Chondrocyte (in vitro differentiated cells): Measurements from ENCODE around the gene FAM222A. TPM values are rescaled to one million over a fixed set of nuclear protein-coding genes. Genes with fewer than 3 reads are reported as not detected.

Source experiments
- DNase-seq: peaks from one replicate; pipeline ENCODE4 v3.0.0; 2021; ENCODE audit warnings: mixed read lengths, low spot score
- H3K27ac Mint-ChIP-seq: one replicate; pipeline ENCODE4 v1.8.0; 2021; ENCODE audit warnings: mild to moderate bottlenecking, moderate library complexity, mixed read lengths; ENCODE audit not compliant: unreplicated experiment
- H3K27me3 Mint-ChIP-seq: 2 replicates; pipeline ENCODE4 v1.8.0; 2021; ENCODE audit warnings: low read depth, mixed read lengths
- H3K36me3 Mint-ChIP-seq: 2 replicates; pipeline ENCODE4 v1.8.0; 2021; ENCODE audit warnings: low read depth, mixed read lengths
- H3K4me1 Mint-ChIP-seq: 2 replicates; pipeline ENCODE4 v1.8.0; 2021; ENCODE audit warnings: low read depth, mild to moderate bottlenecking, mixed read lengths
- H3K4me3 Mint-ChIP-seq: one replicate; pipeline ENCODE4 v1.8.0; 2021; ENCODE audit warnings: mild to moderate bottlenecking, moderate library complexity, mixed read lengths; ENCODE audit not compliant: unreplicated experiment
- H3K9me3 Mint-ChIP-seq: 2 replicates; pipeline ENCODE4 v1.8.0; 2021; ENCODE audit warnings: low read depth, mixed read lengths
- CTCF ChIP-seq: fragments of 200-600 bp; sonication (generic); IDR thresholded peaks from 2 replicates; pipeline ENCODE4 v1.5.0; 2021; ENCODE audit warnings: antibody characterized with exemption, mild to moderate bottlenecking, moderate library complexity
- total RNA-seq: library from RNA; stranded (reverse); gene quantifications from 3 replicates; pipeline ENCODE4 v1.2.1, GENCODE V29; 2021

FAM222A gene
- total RNA-seq, 1 donor from 2014 or later, result 1.0 TPM

- Mint-ChIP-seq H3K4me1 (peaks cover 2% of the 10 kb centered on the region), H3K36me3 (peaks cover 3% of the 10 kb centered on the region), H3K27ac (no peak overlapping the region), H3K4me3 (no peak overlapping the region), H3K9me3 (peaks cover 4% of the 10 kb centered on the region), H3K27me3 (no peaks in the 10 kb centered on the region)
- DNase-seq, result peak; percentile 40
- TF ChIP-seq CTCF, result no peak
Observed at GRCh38 chr12:109762673-109763191, 49.1 kb downstream of the FAM222A start.

DNA sequence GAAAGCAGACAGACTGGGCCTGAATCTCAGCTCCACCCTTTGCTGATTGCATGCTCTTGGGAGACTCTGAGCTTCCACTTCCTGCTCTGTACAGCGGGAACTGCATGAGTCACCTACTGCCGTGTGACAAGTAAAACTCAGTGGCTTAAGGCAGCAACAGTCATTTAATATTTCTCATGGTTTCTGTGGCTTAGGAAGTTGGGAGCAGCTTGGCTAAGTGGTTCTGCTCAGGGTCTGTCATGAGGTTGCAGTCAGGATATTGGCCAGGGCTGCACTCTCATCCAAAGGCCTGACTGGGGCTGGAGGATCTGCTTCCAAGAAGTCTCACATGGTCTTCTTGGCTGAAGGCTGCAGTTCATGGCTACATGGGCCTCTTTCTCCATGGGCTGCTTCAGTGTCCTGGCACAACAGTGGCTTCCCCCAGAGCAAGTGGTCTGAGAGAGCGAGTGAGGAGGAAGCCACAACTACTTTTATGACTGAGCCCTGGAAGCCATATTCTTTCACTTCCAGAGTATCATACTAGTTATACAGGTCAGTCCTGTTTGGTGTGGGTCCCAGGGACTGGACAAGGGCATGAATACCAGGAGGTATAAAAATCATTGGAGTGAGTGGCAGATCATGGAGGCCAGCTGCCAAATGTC, 49.7 kb downstream of the FAM222A start:
- peaks cover 2% of the 10 kb centered on the region for H3K4me1 Mint-ChIP-seq
- no peak for TF ChIP-seq CTCF
- no peak overlapping the region for H3K4me3 Mint-ChIP-seq
- peak; percentile 18 for DNase-seq
- H3K36me3 Mint-ChIP-seq, result peaks cover 3% of the 10 kb centered on the region
- no peak overlapping the region for H3K27ac Mint-ChIP-seq
- no peaks in the 10 kb centered on the region for H3K27me3 Mint-ChIP-seq
- peaks cover 4% of the 10 kb centered on the region for H3K9me3 Mint-ChIP-seq

- H3K27ac Mint-ChIP-seq, result no peak overlapping the region
- peaks cover 2% of the 10 kb centered on the region for H3K4me1 Mint-ChIP-seq
- H3K36me3 Mint-ChIP-seq, result peaks cover 3% of the 10 kb centered on the region
- TF ChIP-seq CTCF, result peak; percentile 22
- DNase-seq, result no peak
- peaks cover 4% of the 10 kb centered on the region for H3K9me3 Mint-ChIP-seq
- no peak overlapping the region for H3K4me3 Mint-ChIP-seq
- H3K27me3 Mint-ChIP-seq, result no peaks in the 10 kb centered on the region
Observed at GRCh38 chr12:109764123-109764522, 50.5 kb downstream of the FAM222A start.

- peaks cover 2% of the 10 kb centered on the region for H3K4me1 Mint-ChIP-seq
- DNase-seq, result peak; percentile 79
- H3K27me3 Mint-ChIP-seq, result no peaks in the 10 kb centered on the region
- peaks cover 4% of the 10 kb centered on the region for H3K9me3 Mint-ChIP-seq
- no peak overlapping the region for H3K4me3 Mint-ChIP-seq
- H3K36me3 Mint-ChIP-seq, result peaks cover 3% of the 10 kb centered on the region
- TF ChIP-seq CTCF, result no peak
- H3K27ac Mint-ChIP-seq, result no peak overlapping the region
Observed at GRCh38 chr12:109764776-109765445, 51.3 kb downstream of the FAM222A start.

DNA sequence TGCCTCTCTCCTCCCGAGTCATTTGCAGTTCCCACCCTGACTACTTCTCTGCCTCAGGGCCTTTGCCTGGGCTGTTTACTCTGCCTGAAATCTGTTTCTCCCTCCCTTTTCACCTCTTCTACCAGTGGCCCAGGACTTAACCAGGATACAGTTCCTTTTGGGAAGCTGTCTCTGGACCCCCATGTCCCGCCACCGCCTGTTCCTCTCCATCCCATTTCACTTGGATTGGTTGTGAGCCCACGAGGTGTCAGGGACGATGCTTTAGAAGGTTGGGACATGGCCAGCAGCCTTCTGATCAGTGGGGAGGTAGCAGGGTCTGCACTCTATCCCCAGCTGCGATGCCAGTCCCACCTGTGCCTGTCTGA, 51.8 kb downstream of the FAM222A start:
- Mint-ChIP-seq H3K9me3 (peaks cover 4% of the 10 kb centered on the region), H3K4me3 (no peak overlapping the region), H3K36me3 (peaks cover 3% of the 10 kb centered on the region), H3K27me3 (no peaks in the 10 kb centered on the region), H3K27ac (no peak overlapping the region), H3K4me1 (peaks cover 2% of the 10 kb centered on the region)
- DNase-seq, result peak; percentile 48
- no peak for TF ChIP-seq CTCF
